GM12878 (cell line): ENCODE data around the gene ASB14. TPM values are rescaled to one million over a fixed set of nuclear protein-coding genes. Genes with fewer than 3 reads are reported as not detected.

Experiments
- ATAC-seq: fragments of 200-7000 bp; cut with Tn5 transposase; 3 replicates; pipeline ENCODE4 v1.9.1; 2020; ENCODE audit warnings: mild to moderate bottlenecking, moderate library complexity
- BruUV-seq: library from RNA; stranded (reverse); fragments of 400-500 nt; replicated peaks from 2 replicates; lab custom pipeline; 2021; lab: Mats Ljungman, UMichigan
- CTCF ChIA-PET: fragments of 300-600 bp; sonication (Branson Sonifier 250); formaldehyde crosslinking; extraction: SDS; loops from one replicate; lab custom pipeline; 2021; ENCODE audit warnings: inconsistent platforms; lab: Yijun Ruan, JAX
- POLR2A ChIA-PET: fragments of 350-600 bp; formaldehyde crosslinking; extraction: SDS; loops from one replicate; lab custom pipeline; 2021; ENCODE audit warnings: inconsistent platforms; lab: Charles Lee
- RAD21 ChIA-PET: fragments of 300-600 bp; sonication (Branson Sonifier 250); formaldehyde crosslinking; loops from one replicate; lab custom pipeline; 2023; ENCODE audit warnings: antibody characterized with exemption; ENCODE audit not compliant: unreplicated experiment; lab: Charles Lee
- SMC1A ChIA-PET: fragments of 300-600 bp; sonication (Branson Sonifier 250); formaldehyde crosslinking; loops from one replicate; lab custom pipeline; 2023; ENCODE audit not compliant: unreplicated experiment, uncharacterized antibody; lab: Charles Lee
- DNase-seq: peaks from one replicate; pipeline ENCODE4 v3.0.0-alpha.2; 2011; ENCODE audit warnings: low read depth, low spot score
- FAIRE-seq: peaks from 3 replicates; lab custom pipeline; 2011; peaks lifted over from hg19 to GRCh38; lab: Jason Lieb, UNC
- H2AFZ ChIP-seq: 2 replicates; pipeline ENCODE4 v1.6.0; 2011; ENCODE audit warnings: low read depth, low read length, control low read depth; ENCODE audit not compliant: control insufficient read depth
- H3K27ac ChIP-seq: 2 replicates; pipeline ENCODE4 v1.5.1; 2011; ENCODE audit warnings: control low read depth; ENCODE audit not compliant: control insufficient read depth, insufficient read depth
- H3K27me3 ChIP-seq, 2 experiments: replicated peaks in 1 of 2; 2 replicates each; pipeline versions ENCODE4 v1.6.0 to v1.6.1; 2011; ENCODE audit warnings: low read length in 1 of 2; ENCODE audit not compliant: control insufficient read depth in 2 of 2, insufficient read depth in 2 of 2
- H3K36me3 ChIP-seq, 2 experiments: 2 replicates each; pipeline ENCODE4 v1.5.1; 2011; ENCODE audit warnings: low read length in 1 of 2; ENCODE audit not compliant: control insufficient read depth in 2 of 2, insufficient read depth in 2 of 2
- H3K4me1 ChIP-seq: 2 replicates; pipeline ENCODE4 v1.6.1; 2011; ENCODE audit warnings: mild to moderate bottlenecking, low read length, moderate library complexity, mixed read lengths; ENCODE audit not compliant: control insufficient read depth, insufficient read depth
- H3K4me2 ChIP-seq: 2 replicates; pipeline ENCODE4 v1.6.0; 2011; ENCODE audit warnings: control low read depth; ENCODE audit not compliant: control insufficient read depth, insufficient read depth
- H3K4me3 ChIP-seq: fragments of 200-600 bp; sonication (generic); 2 replicates; pipeline ENCODE4 v1.5.1; 2016
- H3K79me2 ChIP-seq: 2 replicates; pipeline ENCODE4 v1.6.0; 2011; ENCODE audit warnings: low read length; ENCODE audit not compliant: control insufficient read depth, insufficient read depth
- H3K9ac ChIP-seq: 2 replicates; pipeline ENCODE4 v1.8.0; 2011; ENCODE audit warnings: low read length, control low read depth, mixed read lengths; ENCODE audit not compliant: control insufficient read depth, insufficient read depth
- H3K9me3 ChIP-seq: replicated peaks from 3 replicates; pipeline ENCODE4 v1.5.1; 2011; ENCODE audit warnings: mild to moderate bottlenecking, low read length; ENCODE audit not compliant: control insufficient read depth, insufficient read depth
- H4K20me1 ChIP-seq: 2 replicates; pipeline ENCODE4 v1.6.0; 2011; ENCODE audit not compliant: control insufficient read depth, insufficient read depth
- POLR2AphosphoS2 ChIP-seq: IDR thresholded peaks from 2 replicates; pipeline ENCODE4 v1.6.1; 2011; ENCODE audit warnings: low read depth, mild to moderate bottlenecking, low read length, improper control_type of control experiment, moderate library complexity
- SIN3A ChIP-seq: IDR thresholded peaks from 2 replicates; pipeline ENCODE4 v1.6.1; 2012; ENCODE audit warnings: low read depth, low read length, improper control_type of control experiment
- SREBF1 ChIP-seq: IDR thresholded peaks from 2 replicates; pipeline ENCODE4 v1.6.1; 2012; ENCODE audit warnings: mild to moderate bottlenecking, low read length
- SRF ChIP-seq, 2 experiments: IDR thresholded peaks; 2 replicates each; pipeline ENCODE4 v1.6.1; 2011; ENCODE audit warnings: low read depth in 2 of 2, low read length in 2 of 2, mild to moderate bottlenecking in 1 of 2, moderate library complexity in 1 of 2
- TAF1 ChIP-seq: IDR thresholded peaks from 2 replicates; pipeline ENCODE4 v1.6.1; 2011; ENCODE audit warnings: mild to moderate bottlenecking, low read depth, low read length, borderline replicate concordance
- WGBS: methylation state at CpG from one replicate; pipeline ENCODE4 v1.1.6; 2016; ENCODE audit warnings: low lambda C conversion rate; ENCODE audit not compliant: insufficient replicate concordance, insufficient coverage; ENCODE audit errors: missing lambda C conversion rate; 5-methylcytosine and 5-hydroxymethylcytosine counted together
- in situ Hi-C: fragments of 300-500 bp; cut with MboI; formaldehyde crosslinking; loops from 9 replicates; pipeline ENCODE4 v1.14.3; 2018; ENCODE audit warnings: mixed read lengths
- intact Hi-C: fragments of 100-400 bp; cut with micrococcal nuclease; formaldehyde crosslinking; loops from one replicate; pipeline ENCODE4 v1.14.2; 2022; ENCODE audit not compliant: unreplicated experiment
- polyA plus RNA-seq, 11 experiments: library from polyadenylated mRNA; depleted of rRNA in 4 of 11; unstranded in 6 of 11; stranded (reverse) in 5 of 11; fragments of >200 nt; fragmentation: Nextera tagmentation in 4 of 11; fragmentation: Illumina TruSeq in 1 of 11; extraction: Ambion mirVana in 4 of 11; extraction: Trizol in 1 of 11; gene quantifications; 1 replicate in 1 of 11; 2 replicates in 10 of 11; pipeline versions ENCODE4 v1.2.1 to v1.2.3, GENCODE V29; 2011 to 2016; ENCODE audit warnings: inconsistent platforms in 2 of 11, missing spikeins in 2 of 11, low read depth in 1 of 11
- total RNA-seq, 4 experiments: library from RNA; depleted of rRNA in 3 of 4; stranded (reverse); fragments of >200 nt in 3 of 4; fragmentation: Illumina TruSeq in 1 of 4; extraction: Trizol in 1 of 4; gene quantifications; 2 replicates each; pipeline versions ENCODE4 v1.2.1 to v1.2.3, GENCODE V29; 2013 to 2021
- TF ChIP-seq, protein P1 (sequence below): fragments of 450-650 bp; IDR thresholded peaks from 2 replicates; pipeline ENCODE4 v1.6.1; 2018; ENCODE audit warnings: borderline replicate concordance, mild to moderate bottlenecking; ENCODE audit not compliant: partially characterized antibody
- TF ChIP-seq, protein P2 (sequence below): fragments of 150-350 bp; IDR thresholded peaks from 2 replicates; pipeline ENCODE4 v1.6.1; 2016; ENCODE audit warnings: low read depth, low read length
- TF ChIP-seq, protein P3 (sequence below): fragments of 450-650 bp; formaldehyde crosslinking; IDR thresholded peaks from 2 replicates; pipeline ENCODE4 v1.4.0; 2022; ENCODE audit warnings: mild to moderate bottlenecking, moderate library complexity
- TF ChIP-seq, protein P4 (sequence below): IDR thresholded peaks from 2 replicates; pipeline ENCODE4 v1.6.1; 2011; ENCODE audit warnings: borderline replicate concordance, low read depth, mild to moderate bottlenecking, moderate library complexity, mixed read lengths, low read length; ENCODE audit not compliant: insufficient read depth; ENCODE audit errors: extremely low read length

ASB14 gene
- total and polyA plus RNA-seq, 10 of the 15 experiments (the other 5 are each of a cell fraction or from before 2014, with no cell fraction given) = 0.18 to 0.63 (median 0.21) TPM; not detected in 6

DNA sequence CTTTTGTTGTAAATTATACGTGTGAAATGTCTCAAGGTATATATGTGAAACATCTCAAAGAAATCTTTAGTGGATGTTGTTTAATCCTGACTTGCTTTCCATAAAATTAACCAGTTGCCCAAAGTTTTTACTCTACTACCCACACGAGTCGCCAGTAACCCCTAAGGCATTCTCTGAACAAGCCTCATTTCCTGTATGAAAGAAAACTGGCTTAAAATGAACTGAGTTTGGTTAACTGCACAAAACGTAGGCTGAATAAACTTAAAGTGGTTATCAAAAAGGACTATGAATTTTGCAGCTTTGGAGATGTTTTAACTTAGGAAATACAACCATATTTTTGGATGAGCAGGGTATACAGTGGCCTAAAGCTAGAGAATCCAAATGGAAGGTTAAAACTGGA, 67.6 kb downstream of the ASB14 start:
- peaks cover 25% of the 10 kb centered on the region for H3K79me2 ChIP-seq
- ChIA-PET SMC1A (interaction anchor here (1.1 to 5.3 kb wide), 3 partner anchors 13 to 54 kb away, joined by 3 to 26 read pairs (median 3); partner anchors contain the start of gene HESX1), POLR2A (interaction anchor here (1.4 to 2.2 kb wide), 2 partner anchors 9 to 24 kb away, joined by 3 to 10 read pairs; no protein-coding TSS in a partner anchor), RAD21 (interaction anchor here (0.6 to 3.7 kb wide), 2 partner anchors 28 to 504 kb away, joined by 4 to 13 read pairs; no protein-coding TSS in a partner anchor), CTCF (interaction anchor here (0.7 to 1.7 kb wide), 6 partner anchors 9 to 27 kb away, joined by 3 to 6 read pairs (median 3); partner anchors contain the start of gene HESX1)
- H3K27ac ChIP-seq = peak overlapping the region; percentile 36; the same call in 1 of the 2 replicates
- H3K4me2 ChIP-seq = peak overlapping the region; percentile 60
- FAIRE-seq (no peak), DNase-seq (no peak), ATAC-seq (no peak)
- peaks cover 15% of the 10 kb centered on the region for H3K4me1 ChIP-seq
- no peak overlapping the region for H3K9ac ChIP-seq
- peak overlapping the region; percentile 64 for H2AFZ ChIP-seq
- TF ChIP-seq TAF1 (no peak), SIN3A (no peak), SREBF1 (no peak), SRF (IDR thresholded peaks at IDR 0.05; ENCODE audit: low read depth in 2 of 2, low read length in 2 of 2) (no peak), POLR2AphosphoS2 (no peak)
- TF ChIP-seq, protein P1, sequence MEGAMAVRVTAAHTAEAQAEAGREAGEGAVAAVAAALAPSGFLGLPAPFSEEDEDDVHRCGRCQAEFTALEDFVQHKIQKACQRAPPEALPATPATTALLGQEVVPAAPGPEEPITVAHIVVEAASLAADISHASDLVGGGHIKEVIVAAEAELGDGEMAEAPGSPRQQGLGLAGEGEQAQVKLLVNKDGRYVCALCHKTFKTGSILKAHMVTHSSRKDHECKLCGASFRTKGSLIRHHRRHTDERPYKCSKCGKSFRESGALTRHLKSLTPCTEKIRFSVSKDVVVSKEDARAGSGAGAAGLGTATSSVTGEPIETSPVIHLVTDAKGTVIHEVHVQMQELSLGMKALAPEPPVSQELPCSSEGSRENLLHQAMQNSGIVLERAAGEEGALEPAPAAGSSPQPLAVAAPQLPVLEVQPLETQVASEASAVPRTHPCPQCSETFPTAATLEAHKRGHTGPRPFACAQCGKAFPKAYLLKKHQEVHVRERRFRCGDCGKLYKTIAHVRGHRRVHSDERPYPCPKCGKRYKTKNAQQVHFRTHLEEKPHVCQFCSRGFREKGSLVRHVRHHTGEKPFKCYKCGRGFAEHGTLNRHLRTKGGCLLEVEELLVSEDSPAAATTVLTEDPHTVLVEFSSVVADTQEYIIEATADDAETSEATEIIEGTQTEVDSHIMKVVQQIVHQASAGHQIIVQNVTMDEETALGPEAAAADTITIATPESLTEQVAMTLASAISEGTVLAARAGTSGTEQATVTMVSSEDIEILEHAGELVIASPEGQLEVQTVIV = no peak
- TF ChIP-seq, protein P2, sequence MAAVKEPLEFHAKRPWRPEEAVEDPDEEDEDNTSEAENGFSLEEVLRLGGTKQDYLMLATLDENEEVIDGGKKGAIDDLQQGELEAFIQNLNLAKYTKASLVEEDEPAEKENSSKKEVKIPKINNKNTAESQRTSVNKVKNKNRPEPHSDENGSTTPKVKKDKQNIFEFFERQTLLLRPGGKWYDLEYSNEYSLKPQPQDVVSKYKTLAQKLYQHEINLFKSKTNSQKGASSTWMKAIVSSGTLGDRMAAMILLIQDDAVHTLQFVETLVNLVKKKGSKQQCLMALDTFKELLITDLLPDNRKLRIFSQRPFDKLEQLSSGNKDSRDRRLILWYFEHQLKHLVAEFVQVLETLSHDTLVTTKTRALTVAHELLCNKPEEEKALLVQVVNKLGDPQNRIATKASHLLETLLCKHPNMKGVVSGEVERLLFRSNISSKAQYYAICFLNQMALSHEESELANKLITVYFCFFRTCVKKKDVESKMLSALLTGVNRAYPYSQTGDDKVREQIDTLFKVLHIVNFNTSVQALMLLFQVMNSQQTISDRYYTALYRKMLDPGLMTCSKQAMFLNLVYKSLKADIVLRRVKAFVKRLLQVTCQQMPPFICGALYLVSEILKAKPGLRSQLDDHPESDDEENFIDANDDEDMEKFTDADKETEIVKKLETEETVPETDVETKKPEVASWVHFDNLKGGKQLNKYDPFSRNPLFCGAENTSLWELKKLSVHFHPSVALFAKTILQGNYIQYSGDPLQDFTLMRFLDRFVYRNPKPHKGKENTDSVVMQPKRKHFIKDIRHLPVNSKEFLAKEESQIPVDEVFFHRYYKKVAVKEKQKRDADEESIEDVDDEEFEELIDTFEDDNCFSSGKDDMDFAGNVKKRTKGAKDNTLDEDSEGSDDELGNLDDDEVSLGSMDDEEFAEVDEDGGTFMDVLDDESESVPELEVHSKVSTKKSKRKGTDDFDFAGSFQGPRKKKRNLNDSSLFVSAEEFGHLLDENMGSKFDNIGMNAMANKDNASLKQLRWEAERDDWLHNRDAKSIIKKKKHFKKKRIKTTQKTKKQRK = no peak
- TF ChIP-seq, protein P3, sequence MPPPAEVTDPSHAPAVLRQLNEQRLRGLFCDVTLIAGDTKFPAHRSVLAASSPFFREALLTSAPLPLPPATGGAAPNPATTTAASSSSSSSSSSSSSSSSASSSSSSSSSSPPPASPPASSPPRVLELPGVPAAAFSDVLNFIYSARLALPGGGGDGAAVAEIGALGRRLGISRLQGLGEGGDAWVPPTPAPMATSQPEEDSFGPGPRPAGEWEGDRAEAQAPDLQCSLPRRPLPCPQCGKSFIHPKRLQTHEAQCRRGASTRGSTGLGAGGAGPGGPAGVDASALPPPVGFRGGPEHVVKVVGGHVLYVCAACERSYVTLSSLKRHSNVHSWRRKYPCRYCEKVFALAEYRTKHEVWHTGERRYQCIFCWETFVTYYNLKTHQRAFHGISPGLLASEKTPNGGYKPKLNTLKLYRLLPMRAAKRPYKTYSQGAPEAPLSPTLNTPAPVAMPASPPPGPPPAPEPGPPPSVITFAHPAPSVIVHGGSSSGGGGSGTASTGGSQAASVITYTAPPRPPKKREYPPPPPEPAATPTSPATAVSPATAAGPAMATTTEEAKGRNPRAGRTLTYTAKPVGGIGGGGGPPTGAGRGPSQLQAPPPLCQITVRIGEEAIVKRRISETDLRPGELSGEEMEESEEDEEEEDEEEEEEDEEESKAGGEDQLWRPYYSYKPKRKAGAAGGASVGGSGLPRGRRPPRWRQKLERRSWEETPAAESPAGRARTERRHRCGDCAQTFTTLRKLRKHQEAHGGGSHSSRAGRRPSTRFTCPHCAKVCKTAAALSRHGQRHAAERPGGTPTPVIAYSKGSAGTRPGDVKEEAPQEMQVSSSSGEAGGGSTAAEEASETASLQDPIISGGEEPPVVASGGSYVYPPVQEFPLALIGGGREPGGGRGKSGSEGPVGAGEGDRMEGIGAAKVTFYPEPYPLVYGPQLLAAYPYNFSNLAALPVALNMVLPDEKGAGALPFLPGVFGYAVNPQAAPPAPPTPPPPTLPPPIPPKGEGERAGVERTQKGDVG (CRISPR knock-in tag) = no peak
- TF ChIP-seq, protein P4, sequence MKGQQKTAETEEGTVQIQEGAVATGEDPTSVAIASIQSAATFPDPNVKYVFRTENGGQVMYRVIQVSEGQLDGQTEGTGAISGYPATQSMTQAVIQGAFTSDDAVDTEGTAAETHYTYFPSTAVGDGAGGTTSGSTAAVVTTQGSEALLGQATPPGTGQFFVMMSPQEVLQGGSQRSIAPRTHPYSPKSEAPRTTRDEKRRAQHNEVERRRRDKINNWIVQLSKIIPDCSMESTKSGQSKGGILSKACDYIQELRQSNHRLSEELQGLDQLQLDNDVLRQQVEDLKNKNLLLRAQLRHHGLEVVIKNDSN = no peak
- H3K9me3 ChIP-seq = no peaks in the 10 kb centered on the region
- intact Hi-C loops (no loop called here), in situ Hi-C loops (no loop called here)
- H4K20me1 ChIP-seq = no peaks in the 10 kb centered on the region
- peak overlapping the region; percentile 40; the same call in 1 of the 2 replicates for H3K4me3 ChIP-seq
- no peaks in the 10 kb centered on the region for H3K36me3 ChIP-seq
- no TSS peak for BruUV-seq
- 25% methylated on average over 4 of the region's 4 CpGs for WGBS
- no peaks in the 10 kb centered on the region for H3K27me3 ChIP-seq
